GM21360 (cell line): ENCODE results near the gene C4BPB.

ENCODE experiments used
- ATAC-seq: cut with Tn5 transposase; IDR thresholded peaks from one replicate; pipeline ENCODE4 v1.9.1; 2021; ENCODE audit warnings: mild to moderate bottlenecking, moderate library complexity; ENCODE audit not compliant: unreplicated experiment

The C4BPB gene

DNA sequence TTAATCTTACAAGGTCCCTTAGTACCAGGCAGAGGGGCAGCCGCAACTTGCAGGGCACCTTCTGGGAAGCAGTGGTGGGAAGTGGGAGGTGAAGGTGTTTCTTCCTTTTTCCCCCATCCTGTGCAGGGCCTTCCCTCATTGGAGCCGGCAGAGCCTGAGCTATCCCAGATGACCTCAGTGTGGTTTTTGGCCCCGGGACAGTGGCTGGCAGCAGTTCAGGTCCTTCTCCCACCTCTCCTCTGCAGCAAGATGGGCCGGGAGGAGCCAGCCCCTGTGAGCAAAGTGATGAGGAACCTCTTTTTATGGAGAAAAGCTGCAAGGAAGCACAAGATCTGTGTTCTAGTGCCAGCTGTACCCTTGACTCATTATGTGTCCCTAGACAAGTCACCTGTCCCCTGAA lies 28.8 kb upstream of the C4BPB start:
- no peak for ATAC-seq

GRCh38 chr1:207060596-207060995 lies 28.1 kb upstream of the C4BPB start:
- no peak for ATAC-seq

GRCh38 chr1:207062058-207062457 lies 26.6 kb upstream of the C4BPB start:
- ATAC-seq, result no peak

GRCh38 chr1:207063014-207063413 lies 25.6 kb upstream of the C4BPB start:
- ATAC-seq, result no peak

DNA sequence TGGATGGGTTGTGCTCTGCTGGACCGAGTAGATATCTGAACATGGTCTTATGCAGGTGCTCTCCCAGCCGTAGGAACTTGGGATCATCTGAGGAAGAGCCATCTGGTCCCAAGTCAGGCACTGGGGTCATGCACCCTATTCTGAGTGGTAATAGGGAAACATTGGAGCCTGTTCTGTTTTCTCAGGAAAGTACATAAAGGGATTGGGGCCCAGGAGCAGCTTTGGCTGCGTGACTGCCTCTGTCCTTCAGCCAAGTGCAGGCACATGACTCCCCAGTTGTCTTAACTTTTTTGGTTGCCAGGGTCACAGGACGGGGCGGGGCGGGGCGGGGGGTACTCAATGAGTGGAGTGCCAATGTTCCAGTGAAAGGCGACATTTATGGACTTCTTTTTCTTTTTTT lies 24.1 kb upstream of the C4BPB start:
- ATAC-seq, result no peak

GRCh38 chr1:207067185-207067584 lies 21.5 kb upstream of the C4BPB start:
- ATAC-seq, result no peak

GRCh38 chr1:207067665-207068064 lies 21.0 kb upstream of the C4BPB start:
- no peak for ATAC-seq

DNA sequence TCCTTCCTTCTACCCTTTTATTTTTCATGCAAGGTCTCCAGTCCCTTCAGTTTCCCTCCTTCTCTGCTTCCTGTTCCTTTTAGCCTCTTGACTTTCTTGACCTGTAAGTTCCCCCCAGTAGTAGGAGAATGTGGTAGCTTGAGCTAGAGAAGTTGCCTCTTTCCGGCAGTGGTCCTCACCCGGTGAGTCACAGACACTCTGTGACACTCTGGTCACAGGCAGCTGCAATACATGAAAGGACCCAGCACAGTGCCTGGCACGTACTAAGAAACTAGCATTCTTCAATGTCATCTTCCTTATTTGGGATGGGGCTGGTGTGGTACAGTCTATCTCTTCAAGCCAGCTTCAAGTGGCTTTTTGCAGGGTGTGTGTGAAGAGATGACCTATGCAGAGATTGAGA lies 19.6 kb upstream of the C4BPB start:
- no peak for ATAC-seq

DNA sequence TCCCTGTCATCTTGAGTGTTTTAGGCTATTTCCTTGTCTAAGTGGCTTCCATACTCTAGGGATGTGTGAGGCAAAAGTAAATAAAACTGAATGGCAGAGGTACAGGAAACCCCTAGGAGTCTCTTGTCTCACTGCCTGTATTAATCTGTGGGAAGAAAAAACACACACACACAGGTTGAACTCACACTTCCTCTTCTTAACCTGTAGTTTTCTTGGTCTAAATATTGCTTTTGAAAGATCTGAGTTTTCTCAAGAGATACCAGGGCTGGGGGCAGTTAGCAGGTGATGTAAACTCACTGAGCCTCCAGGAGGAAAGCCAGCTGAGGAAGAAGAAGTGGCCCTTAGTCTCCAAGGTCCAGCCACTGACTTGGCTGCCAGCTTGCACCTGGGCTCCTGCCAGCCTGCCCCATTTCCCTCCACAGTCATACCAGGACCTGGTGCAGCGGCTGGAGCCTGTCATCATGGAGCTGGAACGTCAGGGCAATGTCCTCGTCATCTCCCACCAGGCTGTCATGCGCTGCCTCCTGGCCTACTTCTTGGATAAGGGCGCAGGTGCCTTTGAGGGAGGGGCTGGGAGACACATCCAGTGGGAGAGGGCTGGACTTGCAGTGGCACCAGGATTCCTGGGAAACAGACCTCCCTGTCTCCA lies 18.7 kb upstream of the C4BPB start:
- no peak for ATAC-seq

GRCh38 chr1:207070811-207071210 lies 17.8 kb upstream of the C4BPB start:
- no peak for ATAC-seq

DNA sequence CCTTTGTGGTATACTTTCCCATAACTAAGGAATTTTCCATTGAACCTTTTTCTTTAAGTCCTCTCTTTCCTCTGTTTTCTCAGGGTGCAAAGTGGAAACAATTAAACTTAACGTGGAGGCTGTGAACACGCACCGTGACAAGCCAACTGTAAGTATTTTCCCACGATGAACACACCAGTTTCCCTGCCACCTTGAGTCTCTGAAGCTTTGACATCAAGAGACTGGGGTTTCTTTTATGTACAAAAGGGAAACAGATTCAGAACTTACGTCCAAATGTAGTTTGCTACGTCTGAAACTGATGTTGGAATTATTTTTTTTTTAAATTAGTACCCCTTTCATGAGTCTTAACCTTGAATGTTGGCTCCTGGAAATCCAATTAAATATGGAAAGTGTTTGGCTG lies 17.2 kb upstream of the C4BPB start:
- ATAC-seq, result no peak

DNA sequence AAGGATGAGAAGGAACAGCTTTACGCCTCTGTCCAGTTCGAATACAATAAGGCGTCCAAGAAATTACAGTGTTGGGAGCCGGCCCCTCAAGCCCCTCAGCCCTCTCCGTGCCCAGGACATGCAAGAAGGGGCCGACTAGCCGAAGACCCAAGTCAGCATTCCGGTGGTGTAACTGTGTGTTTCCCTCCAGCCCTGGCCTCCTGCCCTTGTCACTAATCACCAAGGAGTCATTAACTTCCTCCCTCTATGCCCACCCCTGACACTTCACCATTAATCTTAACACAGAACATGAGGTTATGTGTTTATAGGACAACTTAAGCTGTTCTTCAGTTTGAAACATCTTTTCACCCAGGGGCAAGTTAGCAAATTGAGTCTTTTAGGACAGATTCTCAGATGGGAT lies 16.4 kb upstream of the C4BPB start:
- no peak for ATAC-seq

- no peak for ATAC-seq
Measured at GRCh38 chr1:207073906-207074820, 14.5 kb upstream of the C4BPB start.

- no peak for ATAC-seq
Measured at GRCh38 chr1:207076181-207076955, 12.3 kb upstream of the C4BPB start.

- ATAC-seq, result no peak
Measured at GRCh38 chr1:207077012-207077411, 11.6 kb upstream of the C4BPB start.

GRCh38 chr1:207077470-207078377 lies 10.9 kb upstream of the C4BPB start:
- no peak for ATAC-seq

DNA sequence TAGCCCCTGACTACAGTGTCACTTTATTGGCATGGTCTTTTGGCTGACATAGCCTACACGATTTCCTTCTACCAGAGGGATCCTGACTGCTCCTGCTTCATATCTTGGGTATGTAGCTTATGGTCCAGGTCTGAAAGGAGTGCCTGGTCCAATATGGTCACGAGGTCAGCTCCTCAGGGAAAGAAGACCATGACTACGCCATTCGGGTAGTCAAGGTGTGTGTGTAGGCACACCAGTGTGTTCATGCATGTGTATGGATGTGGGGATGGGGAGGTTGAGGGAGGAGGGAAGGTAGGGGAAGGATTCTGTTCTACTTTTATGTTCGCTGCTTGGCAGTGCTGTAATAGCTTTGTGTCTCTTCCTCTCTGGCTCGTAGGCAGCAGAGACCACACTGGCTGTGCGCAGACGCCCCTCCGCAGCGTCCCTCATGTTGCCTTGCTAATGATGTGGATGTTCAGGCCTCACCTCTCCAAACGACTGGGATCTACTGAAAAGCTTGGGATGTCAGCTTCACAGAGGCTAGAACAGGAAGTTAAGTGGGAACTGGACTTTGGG lies 10.0 kb upstream of the C4BPB start:
- ATAC-seq, result no peak

DNA sequence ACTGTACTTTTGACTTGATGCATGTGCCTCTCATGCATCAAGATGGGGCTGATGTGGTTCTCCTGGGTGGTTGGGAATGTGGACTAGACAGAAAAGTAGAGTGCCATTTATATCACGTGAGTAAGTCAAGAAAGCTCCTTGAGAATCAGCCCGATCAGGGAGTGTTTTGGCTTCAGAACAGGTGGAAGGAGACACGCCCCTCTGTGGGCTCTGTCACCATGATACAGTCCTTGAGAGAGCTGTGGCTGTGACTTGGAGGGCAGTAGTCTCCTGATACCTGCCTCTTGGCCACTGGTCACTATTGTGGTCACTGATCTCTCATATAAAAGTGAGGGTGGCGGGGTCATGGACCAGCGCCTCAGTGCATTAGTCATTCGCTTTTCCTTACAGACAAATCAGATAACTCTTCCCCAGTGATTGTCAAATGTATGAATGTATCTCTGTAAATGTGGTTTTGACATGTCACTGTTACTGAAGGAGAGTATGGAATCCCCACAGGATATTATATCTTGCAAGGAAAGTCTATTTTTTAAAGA lies 8.9 kb upstream of the C4BPB start:
- ATAC-seq, result no peak

DNA sequence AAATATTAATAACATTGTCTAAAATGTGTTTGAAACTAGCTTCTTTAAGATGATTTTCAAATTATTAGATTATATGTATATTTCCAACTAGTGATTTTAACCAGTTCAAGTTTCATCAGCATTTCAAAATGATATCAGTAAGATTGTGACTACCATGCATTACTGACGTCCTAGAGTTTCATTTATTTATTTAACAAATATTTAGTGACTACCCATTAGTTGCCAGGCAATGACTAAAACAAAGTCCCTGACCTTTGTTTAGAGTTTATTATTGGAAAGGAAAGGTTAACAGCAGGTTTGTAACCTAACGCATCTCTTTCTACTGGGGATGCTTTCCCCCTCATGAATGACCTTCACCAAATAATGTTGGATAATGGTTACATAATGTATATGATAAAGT lies 7.6 kb upstream of the C4BPB start:
- no peak for ATAC-seq

GRCh38 chr1:207081806-207082205 lies 6.9 kb upstream of the C4BPB start:
- no peak for ATAC-seq
